ENCODE results near the gene ZCCHC14.
"Not testable (repeated sequence)": the region's sequence is repeated elsewhere in the genome, so short reads cannot be mapped to it uniquely, and the experiment has no call there.

Gene ZCCHC14

GRCh38 chr16:87502308-87502969 is 9.6 kb upstream of the ZCCHC14 start:
- H3K27me3 ChIP-seq = peaks cover 0 to 77% (median 9%) of the 10 kb centered on the region in 11 experiments; a peak in 9 of 22 replicates
- H3K9ac ChIP-seq = no peak overlapping the region
- TF ChIP-seq Cebpa-rat (IDR thresholded peaks at IDR 0.05) = no peak
- H3K27ac ChIP-seq = no peak overlapping the region
- H3K36me3 ChIP-seq = no peaks in the 10 kb centered on the region
- H3K4me2 ChIP-seq = no peak overlapping the region
- H3K9me3 ChIP-seq (replicated peaks in 1 of 11) = no peaks in the 10 kb centered on the region
- no peak overlapping the region for H3K4me3 ChIP-seq
- H3K4me1 ChIP-seq = peaks cover 6 to 36% (median 21%) of the 10 kb centered on the region in 10 experiments
- H4K20me1 ChIP-seq = peaks cover 0 to 43% (median 0%) of the 10 kb centered on the region in 11 experiments; a peak in 4 of 22 replicates

GRCh38 chr16:87501117-87501516 is 8.3 kb upstream of the ZCCHC14 start:
- TF ChIP-seq Cebpa-rat (IDR thresholded peaks at IDR 0.05) = no peak
- Histone ChIP-seq H3K4me3 (no peak overlapping the region), H4K20me1 (peaks cover 0 to 44% (median 10%) of the 10 kb centered on the region in 11 experiments; a peak in 17 of 22 replicates), H3K27me3 (peaks cover 0 to 73% (median 9%) of the 10 kb centered on the region in 11 experiments; a peak in 9 of 22 replicates), H3K9me3 (replicated peaks in 1 of 11) (no peaks in the 10 kb centered on the region), H3K4me2 (peak overlapping the region in 6 of 11 experiments; percentile 0 to 40 (median 30); a peak in 7 of 22 replicates), H3K36me3 (no peaks in the 10 kb centered on the region), H3K27ac (no peak overlapping the region), H3K4me1 (peaks cover 12 to 36% (median 26%) of the 10 kb centered on the region in 10 experiments), H3K9ac (no peak overlapping the region)

- no peak overlapping the region for H3K4me3 ChIP-seq
- H3K9me3 ChIP-seq (replicated peaks in 1 of 11) = no peaks in the 10 kb centered on the region
- no peaks in the 10 kb centered on the region for H3K36me3 ChIP-seq
- no peak overlapping the region for H3K9ac ChIP-seq
- H3K27ac ChIP-seq = no peak overlapping the region
- H4K20me1 ChIP-seq = peaks cover 0 to 53% (median 13%) of the 10 kb centered on the region in 11 experiments; a peak in 17 of 22 replicates
- no peak for TF ChIP-seq Cebpa-rat (IDR thresholded peaks at IDR 0.05)
- H3K27me3 ChIP-seq = peaks cover 0 to 80% (median 9%) of the 10 kb centered on the region in 11 experiments; a peak in 9 of 22 replicates
- H3K4me1 ChIP-seq = peaks cover 16 to 47% (median 34%) of the 10 kb centered on the region in 10 experiments
- H3K4me2 ChIP-seq = no peak overlapping the region
These were observed 6.3 kb upstream of the ZCCHC14 start for GRCh38 chr16:87499189-87499486.

GRCh38 chr16:87498324-87499188 is 5.7 kb upstream of the ZCCHC14 start:
- Histone ChIP-seq H3K9me3 (replicated peaks in 1 of 11) (no peaks in the 10 kb centered on the region), H3K27me3 (peaks cover 0 to 86% (median 9%) of the 10 kb centered on the region in 11 experiments; a peak in 9 of 22 replicates), H3K4me3 (no peak overlapping the region), H3K9ac (no peak overlapping the region), H3K27ac (no peak overlapping the region), H3K4me2 (peak overlapping the region in 4 of 11 experiments; percentile 88 to 94 (median 91); a peak in 3 of 22 replicates), H4K20me1 (peaks cover 0 to 58% (median 13%) of the 10 kb centered on the region in 11 experiments; a peak in 17 of 22 replicates), H3K4me1 (peaks cover 17 to 50% (median 36%) of the 10 kb centered on the region in 10 experiments), H3K36me3 (no peaks in the 10 kb centered on the region)
- no peak for TF ChIP-seq Cebpa-rat (IDR thresholded peaks at IDR 0.05)

GRCh38 chr16:87497767-87498290 is 5.0 kb upstream of the ZCCHC14 start:
- H3K4me2 ChIP-seq = peak overlapping the region in 7 of 11 experiments; percentile 78 to 94 (median 89); a peak in 13 of 22 replicates
- H4K20me1 ChIP-seq = peaks cover 0 to 59% (median 13%) of the 10 kb centered on the region in 11 experiments; a peak in 17 of 22 replicates

GRCh38 chr16:87497023-87497766 is 4.4 kb upstream of the ZCCHC14 start:
- H3K9me3 ChIP-seq (replicated peaks in 1 of 11); H3K4me3 ChIP-seq; H3K36me3 ChIP-seq; H3K27ac ChIP-seq: not testable (repeated sequence)
- Histone ChIP-seq H3K4me1 (peaks cover 21 to 54% (median 40%) of the 10 kb centered on the region in 10 experiments), H3K4me2 (peak overlapping the region; percentile 78 to 96 (median 89)), H4K20me1 (peaks cover 0 to 59% (median 13%) of the 10 kb centered on the region in 11 experiments; a peak in 17 of 22 replicates), H3K27me3 (peaks cover 0 to 83% (median 9%) of the 10 kb centered on the region in 11 experiments; a peak in 9 of 22 replicates), H3K9ac (peak overlapping the region in 1 of 11 experiments; percentile 32; a peak in 1 of 22 replicates)

More at GRCh38 chr16:87497767-87498290, 5.0 kb upstream of the ZCCHC14 start:
- H3K9me3 ChIP-seq (replicated peaks in 1 of 11); H3K36me3 ChIP-seq; H3K27ac ChIP-seq; H3K4me3 ChIP-seq; H3K9ac ChIP-seq: not testable (repeated sequence)
- Histone ChIP-seq H3K4me1 (peaks cover 21 to 54% (median 40%) of the 10 kb centered on the region in 10 experiments), H3K27me3 (peaks cover 0 to 83% (median 9%) of the 10 kb centered on the region in 11 experiments; a peak in 9 of 22 replicates)

GRCh38 chr16:87496447-87496801 is 3.6 kb upstream of the ZCCHC14 start:
- peaks cover 0 to 83% (median 9%) of the 10 kb centered on the region in 11 experiments; a peak in 9 of 22 replicates for H3K27me3 ChIP-seq
- H3K9ac ChIP-seq = peak overlapping the region in 4 of 11 experiments; percentile 16 to 59 (median 42); a peak in 6 of 22 replicates
- peak overlapping the region; percentile 78 to 96 (median 89) for H3K4me2 ChIP-seq
- no peaks in the 10 kb centered on the region for H3K9me3 ChIP-seq (replicated peaks in 1 of 11)
- peak overlapping the region in 1 of 11 experiments; percentile 31; a peak in 1 of 22 replicates for H3K27ac ChIP-seq
- H3K4me3 ChIP-seq = peak overlapping the region in 1 of 10 experiments; percentile 16; a peak in 1 of 20 replicates
- H4K20me1 ChIP-seq = peaks cover 5 to 63% (median 19%) of the 10 kb centered on the region in 11 experiments
- no peak for TF ChIP-seq Cebpa-rat (IDR thresholded peaks at IDR 0.05)
- H3K36me3 ChIP-seq = no peaks in the 10 kb centered on the region
- peaks cover 24 to 55% (median 43%) of the 10 kb centered on the region in 10 experiments for H3K4me1 ChIP-seq
